Measurements from ENCODE around the gene GNB5. TPM values are rescaled to one million over a fixed set of nuclear protein-coding genes. Genes with fewer than 3 reads are reported as not detected.

Gene GNB5
- total RNA-seq, 2 donors from 2014 or later = 19.1 to 20.7 TPM

DNA sequence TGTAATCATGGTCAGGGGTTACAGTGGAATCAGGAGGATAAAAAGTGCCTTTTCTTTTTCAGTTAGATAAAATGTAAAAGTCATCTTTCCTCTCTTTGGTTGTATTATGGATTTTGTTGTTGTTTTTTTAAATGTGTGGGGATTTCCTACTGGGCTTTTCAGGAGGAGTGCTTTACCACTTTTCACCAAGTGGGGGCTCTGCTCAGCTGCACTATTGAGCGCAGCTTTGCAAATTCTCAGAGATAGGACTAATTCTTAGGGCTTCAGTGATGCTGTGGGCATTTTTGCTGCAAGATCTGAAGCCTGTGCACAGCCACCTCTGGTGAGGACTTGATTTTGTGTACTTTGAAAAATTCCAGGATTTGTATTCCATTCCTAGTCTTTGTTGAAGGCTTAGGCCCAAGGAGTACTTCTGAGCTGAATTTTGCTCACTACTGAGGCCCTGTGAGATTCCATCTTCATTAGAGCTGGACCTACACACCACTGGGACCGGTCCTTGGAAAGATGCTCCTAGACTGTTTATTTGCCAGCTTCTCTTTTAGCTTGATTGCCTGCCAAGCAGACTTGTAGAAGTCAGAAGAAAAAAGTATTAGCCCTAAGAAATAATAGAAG is 7.5 kb downstream of the GNB5 start:
- peaks cover 29% of the 10 kb centered on the region for H3K27me3 ChIP-seq (ENCODE audit: control insufficient read depth, insufficient read depth, low read length, poor library complexity, severe bottlenecking)
- H3K9me3 ChIP-seq (ENCODE audit: control insufficient read depth, low read length) = no peaks in the 10 kb centered on the region
- Mint-ChIP-seq H3K27ac (no peak overlapping the region), H3K9me3 (no peaks in the 10 kb centered on the region), H3K27me3 (ENCODE audit: insufficient read depth) (peaks cover 41% of the 10 kb centered on the region), H3K4me1 (peaks cover 15% of the 10 kb centered on the region), H3K4me3 (no peak overlapping the region), H3K36me3 (ENCODE audit: low read depth) (no peaks in the 10 kb centered on the region)
- H3K27ac ChIP-seq (ENCODE audit: low read depth, low read length) = no peak overlapping the region
- H3K4me3 ChIP-seq (ENCODE audit: low read length) = no peak overlapping the region
- no peaks in the 10 kb centered on the region for H3K36me3 ChIP-seq (ENCODE audit: control insufficient read depth, insufficient read depth, low read length)
- peaks cover 5% of the 10 kb centered on the region for H3K4me1 ChIP-seq (ENCODE audit: control insufficient read depth, insufficient read depth, low read length)
- 44 to 45% methylated on average over 2 of the region's 2 CpGs for WGBS, 2 experiments (ENCODE audit: insufficient coverage in 1 of 2, insufficient read length in 1 of 2)
- DNase-seq = peak; percentile 85
- TF ChIP-seq, protein P1, sequence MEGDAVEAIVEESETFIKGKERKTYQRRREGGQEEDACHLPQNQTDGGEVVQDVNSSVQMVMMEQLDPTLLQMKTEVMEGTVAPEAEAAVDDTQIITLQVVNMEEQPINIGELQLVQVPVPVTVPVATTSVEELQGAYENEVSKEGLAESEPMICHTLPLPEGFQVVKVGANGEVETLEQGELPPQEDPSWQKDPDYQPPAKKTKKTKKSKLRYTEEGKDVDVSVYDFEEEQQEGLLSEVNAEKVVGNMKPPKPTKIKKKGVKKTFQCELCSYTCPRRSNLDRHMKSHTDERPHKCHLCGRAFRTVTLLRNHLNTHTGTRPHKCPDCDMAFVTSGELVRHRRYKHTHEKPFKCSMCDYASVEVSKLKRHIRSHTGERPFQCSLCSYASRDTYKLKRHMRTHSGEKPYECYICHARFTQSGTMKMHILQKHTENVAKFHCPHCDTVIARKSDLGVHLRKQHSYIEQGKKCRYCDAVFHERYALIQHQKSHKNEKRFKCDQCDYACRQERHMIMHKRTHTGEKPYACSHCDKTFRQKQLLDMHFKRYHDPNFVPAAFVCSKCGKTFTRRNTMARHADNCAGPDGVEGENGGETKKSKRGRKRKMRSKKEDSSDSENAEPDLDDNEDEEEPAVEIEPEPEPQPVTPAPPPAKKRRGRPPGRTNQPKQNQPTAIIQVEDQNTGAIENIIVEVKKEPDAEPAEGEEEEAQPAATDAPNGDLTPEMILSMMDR (conservative IDR thresholded peaks at IDR 0.05) = peak; percentile 85
- no peak overlapping the region for H3K9ac ChIP-seq (ENCODE audit: extremely low read depth, low read length, poor library complexity, severe bottlenecking)

DNA sequence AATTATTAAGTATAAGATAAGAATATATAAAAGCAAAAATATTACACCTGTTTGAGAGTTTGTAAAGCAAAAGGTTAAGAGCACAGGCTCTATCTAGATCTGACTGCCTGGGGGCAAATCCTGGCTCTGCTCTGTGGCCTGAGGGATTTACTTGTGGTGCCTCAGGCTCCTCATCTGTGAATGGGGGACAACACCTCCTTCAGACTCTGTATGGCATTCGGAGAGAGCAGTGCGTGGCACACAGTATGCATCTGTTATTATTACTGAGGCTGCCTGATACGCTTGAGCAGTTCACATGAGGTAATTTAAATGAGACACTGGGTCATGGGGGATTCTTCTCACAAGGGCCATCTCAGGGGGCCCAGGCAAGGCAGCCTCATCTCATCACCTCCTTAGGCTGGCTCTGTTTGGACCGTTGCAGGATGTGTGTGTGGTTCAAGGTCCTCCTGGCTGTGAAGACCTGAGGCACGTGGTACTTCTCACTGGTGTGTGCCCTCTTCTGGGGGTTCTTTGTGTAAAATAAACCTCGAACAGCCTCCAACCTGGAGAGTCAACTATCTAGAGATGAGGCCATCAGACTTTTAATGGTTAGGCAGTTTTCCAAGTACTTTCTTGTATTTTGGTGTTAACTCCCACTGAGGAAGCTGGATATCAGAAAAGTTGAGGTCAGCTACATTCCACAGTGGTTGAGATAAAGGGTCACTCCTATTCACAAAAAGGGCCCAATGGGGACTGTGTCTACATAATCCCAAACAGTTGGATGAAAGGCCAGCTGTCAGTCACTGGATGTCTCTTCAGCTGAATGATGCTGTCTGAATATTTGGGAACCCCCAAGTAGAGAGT is 9.0 kb downstream of the GNB5 start:
- TF ChIP-seq, protein P1 (conservative IDR thresholded peaks at IDR 0.05) = no peak
- peaks cover 44% of the 10 kb centered on the region for H3K27me3 ChIP-seq (ENCODE audit: control insufficient read depth, insufficient read depth, low read length, poor library complexity, severe bottlenecking)
- no peak for DNase-seq
- no peak overlapping the region for H3K4me3 ChIP-seq (ENCODE audit: low read length)
- peaks cover 49% of the 10 kb centered on the region for H3K27me3 Mint-ChIP-seq (ENCODE audit: insufficient read depth)
- H3K27ac ChIP-seq (ENCODE audit: low read depth, low read length) = no peak overlapping the region
- H3K4me1 ChIP-seq (ENCODE audit: control insufficient read depth, insufficient read depth, low read length) = peaks cover 5% of the 10 kb centered on the region
- H3K9ac ChIP-seq (ENCODE audit: extremely low read depth, low read length, poor library complexity, severe bottlenecking) = no peak overlapping the region
- H3K9me3 ChIP-seq (ENCODE audit: control insufficient read depth, low read length) = no peaks in the 10 kb centered on the region
- H3K36me3 Mint-ChIP-seq (ENCODE audit: low read depth) = no peaks in the 10 kb centered on the region
- no peak overlapping the region for H3K27ac Mint-ChIP-seq
- no peak overlapping the region for H3K4me3 Mint-ChIP-seq
- WGBS, 2 experiments (ENCODE audit: insufficient coverage in 1 of 2, insufficient read length in 1 of 2) = 85 to 91% methylated on average over 2 to 6 of the region's 6 CpGs
- H3K36me3 ChIP-seq (ENCODE audit: control insufficient read depth, insufficient read depth, low read length) = no peaks in the 10 kb centered on the region
- H3K9me3 Mint-ChIP-seq = no peaks in the 10 kb centered on the region
- H3K4me1 Mint-ChIP-seq = peaks cover 14% of the 10 kb centered on the region

DNA sequence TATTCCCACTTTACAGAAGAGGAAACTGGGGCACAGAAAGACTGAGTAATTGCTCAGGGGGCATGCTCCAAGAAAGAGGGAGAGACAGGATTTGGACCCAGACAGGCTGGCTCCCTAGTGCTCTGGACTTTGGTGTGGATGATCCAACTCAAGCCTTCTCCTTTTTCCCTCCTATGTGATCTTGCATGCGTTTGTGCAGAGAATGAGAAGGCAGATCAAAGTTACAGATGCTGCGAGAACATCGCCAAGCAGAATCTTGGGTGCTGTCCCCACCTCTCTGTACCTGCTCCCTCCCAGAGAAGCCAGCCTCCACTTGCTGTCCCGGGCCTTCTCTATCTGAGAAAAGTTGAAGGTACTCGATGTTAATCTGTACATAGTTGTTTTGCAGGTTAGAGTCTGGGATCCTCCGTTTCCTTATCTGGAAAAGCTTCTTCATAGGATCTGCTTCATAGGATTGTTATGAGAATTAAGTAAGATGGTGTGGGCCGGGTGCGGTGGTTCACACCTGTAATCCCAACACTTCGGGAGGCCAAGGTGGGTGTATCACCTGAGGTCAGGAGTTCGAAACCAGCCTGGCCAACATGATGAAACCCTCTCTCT is 10.2 kb downstream of the GNB5 start:
- H3K4me1 ChIP-seq (ENCODE audit: control insufficient read depth, insufficient read depth, low read length) = no peaks in the 10 kb centered on the region
- H3K36me3 ChIP-seq (ENCODE audit: control insufficient read depth, insufficient read depth, low read length) = no peaks in the 10 kb centered on the region
- no peaks in the 10 kb centered on the region for H3K9me3 Mint-ChIP-seq
- no peak overlapping the region for H3K27ac ChIP-seq (ENCODE audit: low read depth, low read length)
- H3K27me3 Mint-ChIP-seq (ENCODE audit: insufficient read depth) = peaks cover 54% of the 10 kb centered on the region
- H3K4me3 Mint-ChIP-seq = peak overlapping the region; percentile 72
- H3K27ac Mint-ChIP-seq = no peak overlapping the region
- H3K4me3 ChIP-seq (ENCODE audit: low read length) = peak overlapping the region; percentile 95
- peaks cover 52% of the 10 kb centered on the region for H3K27me3 ChIP-seq (ENCODE audit: control insufficient read depth, insufficient read depth, low read length, poor library complexity, severe bottlenecking)
- no peak overlapping the region for H3K9ac ChIP-seq (ENCODE audit: extremely low read depth, low read length, poor library complexity, severe bottlenecking)
- no peak for DNase-seq
- H3K4me1 Mint-ChIP-seq = peaks cover 7% of the 10 kb centered on the region
- no peaks in the 10 kb centered on the region for H3K36me3 Mint-ChIP-seq (ENCODE audit: low read depth)
- TF ChIP-seq, protein P1 (conservative IDR thresholded peaks at IDR 0.05) = no peak
- H3K9me3 ChIP-seq (ENCODE audit: control insufficient read depth, low read length) = no peaks in the 10 kb centered on the region
- WGBS, 2 experiments (ENCODE audit: insufficient coverage in 1 of 2, insufficient read length in 1 of 2) = 81 to 100% methylated on average over 1 to 10 of the region's 10 CpGs
